Testis (tissue), 2 donors: ENCODE data around the gene NAB1.
"Not testable (repeated sequence)": the region's sequence is repeated elsewhere in the genome, so short reads cannot be mapped to it uniquely, and the experiment has no call there.

Experiments
- POLR2A ChIP-seq: fragments of 450-650 bp; IDR thresholded peaks from one replicate; pipeline ENCODE4 v1.6.1; 2017; ENCODE audit warnings: antibody characterized with exemption, mild to moderate bottlenecking, moderate library complexity
- TF ChIP-seq, protein P1 (sequence below), 3 experiments: fragments of 450-650 bp in 2 of 3; fragments of 200-600 bp in 1 of 3; sonication (generic) in 1 of 3; IDR thresholded peaks; one replicate each; pipeline ENCODE4 v1.5.1; 2016 to 2019; ENCODE audit warnings: antibody characterized with exemption in 3 of 3, mild to moderate bottlenecking in 2 of 3, moderate library complexity in 1 of 3

- TF ChIP-seq, protein P1, sequence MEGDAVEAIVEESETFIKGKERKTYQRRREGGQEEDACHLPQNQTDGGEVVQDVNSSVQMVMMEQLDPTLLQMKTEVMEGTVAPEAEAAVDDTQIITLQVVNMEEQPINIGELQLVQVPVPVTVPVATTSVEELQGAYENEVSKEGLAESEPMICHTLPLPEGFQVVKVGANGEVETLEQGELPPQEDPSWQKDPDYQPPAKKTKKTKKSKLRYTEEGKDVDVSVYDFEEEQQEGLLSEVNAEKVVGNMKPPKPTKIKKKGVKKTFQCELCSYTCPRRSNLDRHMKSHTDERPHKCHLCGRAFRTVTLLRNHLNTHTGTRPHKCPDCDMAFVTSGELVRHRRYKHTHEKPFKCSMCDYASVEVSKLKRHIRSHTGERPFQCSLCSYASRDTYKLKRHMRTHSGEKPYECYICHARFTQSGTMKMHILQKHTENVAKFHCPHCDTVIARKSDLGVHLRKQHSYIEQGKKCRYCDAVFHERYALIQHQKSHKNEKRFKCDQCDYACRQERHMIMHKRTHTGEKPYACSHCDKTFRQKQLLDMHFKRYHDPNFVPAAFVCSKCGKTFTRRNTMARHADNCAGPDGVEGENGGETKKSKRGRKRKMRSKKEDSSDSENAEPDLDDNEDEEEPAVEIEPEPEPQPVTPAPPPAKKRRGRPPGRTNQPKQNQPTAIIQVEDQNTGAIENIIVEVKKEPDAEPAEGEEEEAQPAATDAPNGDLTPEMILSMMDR (IDR thresholded peaks at IDR 0.05) = not testable (repeated sequence)
- TF ChIP-seq POLR2A = not testable (repeated sequence)
Measured at GRCh38 chr2:190708650-190709049, 59.8 kb downstream of the NAB1 start.
